Measurements from ENCODE around the gene GRID2IP.
A peak's percentile ranks its signal among the peaks of the same experiment; 100 is the strongest.

Gene GRID2IP

GRCh38 chr7:6447581-6448199, 103.6 kb downstream of the GRID2IP start, which contains the start of gene DAGLB:
Gene DAGLB (minus strand): TSS chr7:6447954. CDS start chr7:6447842, 112 bp downstream.
- DNase-seq (ENCODE audit: low read depth): peak; percentile 95
